GM19238 (cell line): ENCODE data around the gene AXIN2.
"Not testable (repeated sequence)": the region's sequence is repeated elsewhere in the genome, so short reads cannot be mapped to it uniquely, and the experiment has no call there.

Experiments
- DNase-seq: peaks from one replicate; pipeline ENCODE4 v3.0.0; 2011; ENCODE audit warnings: low spot score; ENCODE audit not compliant: insufficient read length

AXIN2 gene

GRCh38 chr17:65522751-65523404 lies 38.6 kb downstream of the AXIN2 start:
- no peak for DNase-seq

GRCh38 chr17:65519462-65519861 lies 42.0 kb downstream of the AXIN2 start:
- no peak for DNase-seq

GRCh38 chr17:65518256-65518655 lies 43.2 kb downstream of the AXIN2 start:
- no peak for DNase-seq

- no peak for DNase-seq
Measured at GRCh38 chr17:65515959-65516948, 45.2 kb downstream of the AXIN2 start.

- no peak for DNase-seq
Measured at GRCh38 chr17:65515512-65515911, 45.9 kb downstream of the AXIN2 start.

GRCh38 chr17:65514541-65514940 lies 46.9 kb downstream of the AXIN2 start:
- DNase-seq: no peak

- DNase-seq: no peak
Measured at GRCh38 chr17:65514082-65514481, 47.4 kb downstream of the AXIN2 start.

GRCh38 chr17:65511316-65511715 lies 50.1 kb downstream of the AXIN2 start:
- DNase-seq: no peak

- DNase-seq: no peak
Measured at GRCh38 chr17:65509032-65509431, 52.4 kb downstream of the AXIN2 start.

- DNase-seq: not testable (repeated sequence)
Measured at GRCh38 chr17:65504673-65505072, 56.8 kb downstream of the AXIN2 start.

GRCh38 chr17:65504141-65504540 lies 57.3 kb downstream of the AXIN2 start:
- no peak for DNase-seq

GRCh38 chr17:65503557-65503956 lies 57.9 kb downstream of the AXIN2 start:
- DNase-seq: no peak

GRCh38 chr17:65498816-65499215 lies 62.6 kb downstream of the AXIN2 start:
- DNase-seq: no peak

GRCh38 chr17:65496801-65497200 lies 64.6 kb downstream of the AXIN2 start:
- DNase-seq: no peak

- no peak for DNase-seq
Measured at GRCh38 chr17:65495122-65496055, 66.1 kb downstream of the AXIN2 start.

GRCh38 chr17:65489413-65490155 lies 71.9 kb downstream of the AXIN2 start:
- no peak for DNase-seq

- no peak for DNase-seq
Measured at GRCh38 chr17:65488665-65489064, 72.8 kb downstream of the AXIN2 start.

- DNase-seq: no peak
Measured at GRCh38 chr17:65487990-65488389, 73.5 kb downstream of the AXIN2 start.

GRCh38 chr17:65487161-65487560 lies 74.3 kb downstream of the AXIN2 start:
- DNase-seq: no peak

GRCh38 chr17:65485388-65486299 lies 75.8 kb downstream of the AXIN2 start:
- no peak for DNase-seq
